HG02870 (cell line): Measurements from ENCODE around the gene NKAIN2.

Source experiments
- ATAC-seq: cut with Tn5 transposase; IDR thresholded peaks from one replicate; pipeline ENCODE4 v1.9.1; 2021; ENCODE audit warnings: mild to moderate bottlenecking, moderate library complexity; ENCODE audit not compliant: unreplicated experiment

The NKAIN2 gene

DNA sequence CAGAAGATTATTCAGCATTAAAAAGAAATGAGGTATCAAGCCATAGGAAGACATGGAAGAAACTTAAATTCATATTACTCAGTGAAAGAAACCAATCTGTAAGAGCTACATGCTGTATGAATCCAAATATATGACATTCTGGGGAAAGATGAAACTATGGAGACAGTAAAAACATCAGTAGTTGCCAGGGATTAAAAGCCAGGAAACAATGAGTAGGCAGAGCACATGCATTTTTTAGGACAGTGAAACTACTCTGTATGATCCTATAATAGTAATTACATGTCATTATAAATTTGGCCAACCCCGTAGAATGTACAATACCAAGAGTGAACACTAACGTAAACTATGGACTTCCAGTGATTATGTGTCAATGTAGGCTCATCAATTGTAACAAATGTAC, 1065.8 kb downstream of the NKAIN2 start:
- no peak for ATAC-seq

DNA sequence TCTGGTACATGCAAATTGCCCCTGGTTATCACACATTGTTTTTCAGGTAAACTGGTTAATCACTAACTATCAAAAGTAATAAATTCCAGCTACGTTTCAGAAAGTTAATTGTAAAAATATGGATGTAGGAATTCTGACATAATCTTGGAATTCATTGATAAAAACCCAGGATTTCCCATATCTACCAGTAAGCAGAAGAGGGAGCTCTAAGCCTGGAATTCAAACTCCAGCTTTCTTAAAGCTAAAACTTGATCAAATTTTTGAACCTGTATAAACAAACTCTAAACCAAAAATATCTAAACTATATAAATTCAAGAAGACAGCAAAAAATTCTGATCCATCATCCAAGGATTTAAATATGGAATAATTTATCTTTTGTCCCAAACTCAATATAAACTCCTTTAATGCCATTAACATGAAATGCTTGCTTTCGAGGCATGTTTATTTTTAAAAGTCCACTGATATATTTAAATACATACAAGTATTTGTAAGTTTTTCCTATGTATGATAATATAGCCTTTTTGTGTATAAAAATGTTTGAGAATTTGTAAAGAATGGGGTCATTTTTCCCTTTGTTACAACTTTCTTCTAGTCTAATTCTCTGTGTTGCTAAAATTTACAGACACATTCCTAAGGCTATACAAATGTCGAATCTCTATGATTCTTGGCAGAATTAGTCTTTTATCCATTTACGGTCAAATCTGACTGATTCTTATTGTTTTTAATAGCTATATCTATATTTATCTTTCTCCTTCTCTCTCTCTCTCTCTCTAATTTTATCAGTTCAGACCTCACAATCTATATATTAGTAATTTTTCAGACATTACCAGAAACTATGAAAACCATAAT, 1067.2 kb downstream of the NKAIN2 start:
- no peak for ATAC-seq

DNA sequence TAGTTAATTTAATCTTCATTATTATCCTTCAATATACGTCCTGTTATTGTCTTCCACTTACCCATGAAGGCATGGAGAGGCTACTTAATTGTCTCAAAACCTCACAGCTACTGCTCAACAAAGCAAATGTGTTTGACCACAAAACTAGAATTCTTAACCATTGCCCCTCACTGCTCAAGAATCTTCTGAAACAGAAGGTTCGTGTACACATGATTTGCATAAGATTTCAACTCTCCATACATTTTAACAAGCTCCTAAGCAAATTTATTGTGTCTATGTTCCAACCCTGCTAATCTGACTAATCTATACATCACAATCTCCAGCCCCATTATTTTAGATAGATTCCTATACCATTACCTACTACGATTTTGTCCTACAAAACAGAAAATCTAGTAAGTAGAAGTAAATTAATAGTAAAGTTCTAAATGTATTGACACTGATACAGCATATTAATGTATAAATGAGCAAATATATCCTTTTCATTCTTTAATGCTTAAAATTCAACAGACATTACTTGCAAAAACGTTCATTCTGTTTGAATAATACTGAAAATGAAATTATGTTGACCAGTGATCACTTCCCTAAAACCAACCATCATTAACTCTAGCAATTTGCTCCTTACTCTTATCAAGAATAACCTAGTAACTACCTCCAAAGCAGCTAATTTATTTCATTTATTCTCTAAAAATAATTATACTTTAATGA, 1068.8 kb downstream of the NKAIN2 start:
- peak; percentile 78 for ATAC-seq

DNA sequence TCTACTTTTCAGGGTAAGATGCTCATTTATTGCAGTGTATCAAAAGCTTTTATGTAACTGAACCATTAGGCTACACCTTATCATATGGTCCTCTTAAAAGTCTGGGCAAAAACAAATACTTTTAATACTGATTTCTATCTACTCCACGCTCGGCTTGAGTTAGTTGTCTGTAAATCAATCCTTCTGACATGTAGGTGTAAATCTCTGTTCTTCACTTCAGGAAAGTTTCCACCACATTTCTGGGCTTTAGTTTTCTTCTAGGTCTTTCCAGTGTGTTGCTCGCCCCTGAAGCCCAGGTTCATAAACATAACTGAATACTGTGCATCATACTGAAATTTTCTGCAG, 1069.4 kb downstream of the NKAIN2 start:
- peak; percentile 19 for ATAC-seq
